ENCODE results near the gene LHFPL4. TPM values are rescaled to one million over a fixed set of nuclear protein-coding genes. Genes with fewer than 3 reads are reported as not detected.

The LHFPL4 gene
- total RNA-seq, 1 donor from 2014 or later: 0.32 TPM

GRCh38 chr3:9550999-9551398, 2.6 kb downstream of the LHFPL4 start:
- no peak overlapping the region for H3K27ac ChIP-seq
- H3K9ac ChIP-seq: no peak overlapping the region
- peak; percentile 31 for DNase-seq (ENCODE audit: low spot score)
- Mint-ChIP-seq H3K27me3 (ENCODE audit: insufficient read depth, low read depth) (peaks cover 44% of the 10 kb centered on the region), H3K9me3 (no peaks in the 10 kb centered on the region), H3K4me1 (peaks cover 7% of the 10 kb centered on the region), H3K36me3 (no peaks in the 10 kb centered on the region), H3K4me3 (no peak overlapping the region), H3K27ac (no peak overlapping the region)
- peaks cover 37% of the 10 kb centered on the region for H3K27me3 ChIP-seq
- no peaks in the 10 kb centered on the region for H3K36me3 ChIP-seq
- H3K4me3 ChIP-seq: no peak overlapping the region
- peaks cover 19% of the 10 kb centered on the region for H4K20me1 ChIP-seq (ENCODE audit: low read depth)
- TF ChIP-seq, protein P1, sequence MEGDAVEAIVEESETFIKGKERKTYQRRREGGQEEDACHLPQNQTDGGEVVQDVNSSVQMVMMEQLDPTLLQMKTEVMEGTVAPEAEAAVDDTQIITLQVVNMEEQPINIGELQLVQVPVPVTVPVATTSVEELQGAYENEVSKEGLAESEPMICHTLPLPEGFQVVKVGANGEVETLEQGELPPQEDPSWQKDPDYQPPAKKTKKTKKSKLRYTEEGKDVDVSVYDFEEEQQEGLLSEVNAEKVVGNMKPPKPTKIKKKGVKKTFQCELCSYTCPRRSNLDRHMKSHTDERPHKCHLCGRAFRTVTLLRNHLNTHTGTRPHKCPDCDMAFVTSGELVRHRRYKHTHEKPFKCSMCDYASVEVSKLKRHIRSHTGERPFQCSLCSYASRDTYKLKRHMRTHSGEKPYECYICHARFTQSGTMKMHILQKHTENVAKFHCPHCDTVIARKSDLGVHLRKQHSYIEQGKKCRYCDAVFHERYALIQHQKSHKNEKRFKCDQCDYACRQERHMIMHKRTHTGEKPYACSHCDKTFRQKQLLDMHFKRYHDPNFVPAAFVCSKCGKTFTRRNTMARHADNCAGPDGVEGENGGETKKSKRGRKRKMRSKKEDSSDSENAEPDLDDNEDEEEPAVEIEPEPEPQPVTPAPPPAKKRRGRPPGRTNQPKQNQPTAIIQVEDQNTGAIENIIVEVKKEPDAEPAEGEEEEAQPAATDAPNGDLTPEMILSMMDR (IDR thresholded peaks at IDR 0.05): no peak
- TF ChIP-seq EZH2 (IDR thresholded peaks at IDR 0.05) (no peak), EZH2phosphoT487 (IDR thresholded peaks at IDR 0.05) (no peak)
- no peaks in the 10 kb centered on the region for H3K9me3 ChIP-seq (ENCODE audit: low read depth)
- H2AFZ ChIP-seq (replicated peaks): no peak overlapping the region
- H3K79me2 ChIP-seq (ENCODE audit: low read depth): no peaks in the 10 kb centered on the region
- no peak overlapping the region for H3K4me2 ChIP-seq
- no peaks in the 10 kb centered on the region for H3F3A ChIP-seq (ENCODE audit: low read depth)
- peaks cover 7% of the 10 kb centered on the region for H3K4me1 ChIP-seq

DNA sequence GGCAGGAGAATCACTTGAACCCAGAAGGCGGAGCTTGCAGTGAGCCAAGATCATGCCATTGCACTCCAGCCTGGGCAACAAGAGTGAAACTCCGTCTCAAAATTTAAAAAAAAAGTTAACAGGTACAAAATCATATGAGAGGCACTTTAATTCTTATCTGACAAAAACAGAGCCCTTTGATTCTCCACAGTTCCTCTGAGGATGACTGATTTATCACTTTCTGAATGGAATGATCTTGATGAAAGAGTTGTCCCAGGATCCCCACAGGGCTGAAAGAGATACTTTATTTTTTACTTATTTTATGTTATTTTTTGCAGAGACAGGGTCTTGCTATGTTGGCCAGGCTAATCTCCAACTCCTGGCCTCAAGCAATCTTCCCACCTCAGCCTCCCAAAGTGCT, 4.0 kb downstream of the LHFPL4 start:
- H3K4me3 ChIP-seq: no peak overlapping the region
- no peaks in the 10 kb centered on the region for H3K36me3 ChIP-seq
- Mint-ChIP-seq H3K27ac (no peak overlapping the region), H3K9me3 (no peaks in the 10 kb centered on the region), H3K27me3 (ENCODE audit: insufficient read depth, low read depth) (peaks cover 37% of the 10 kb centered on the region), H3K4me1 (peaks cover 7% of the 10 kb centered on the region), H3K4me3 (no peak overlapping the region), H3K36me3 (no peaks in the 10 kb centered on the region)
- TF ChIP-seq, protein P1 (IDR thresholded peaks at IDR 0.05): no peak
- no peak for TF ChIP-seq EZH2 (IDR thresholded peaks at IDR 0.05)
- TF ChIP-seq EZH2phosphoT487 (IDR thresholded peaks at IDR 0.05): no peak
- no peak overlapping the region for H3K27ac ChIP-seq
- H3K27me3 ChIP-seq: peaks cover 24% of the 10 kb centered on the region
- no peaks in the 10 kb centered on the region for H3K9me3 ChIP-seq (ENCODE audit: low read depth)
- H3K9ac ChIP-seq: no peak overlapping the region
- no peak for DNase-seq (ENCODE audit: low spot score)
- no peaks in the 10 kb centered on the region for H3K79me2 ChIP-seq (ENCODE audit: low read depth)
- H2AFZ ChIP-seq (replicated peaks): no peak overlapping the region
- H3K4me1 ChIP-seq: peaks cover 7% of the 10 kb centered on the region
- H3F3A ChIP-seq (ENCODE audit: low read depth): no peaks in the 10 kb centered on the region
- no peak overlapping the region for H3K4me2 ChIP-seq
- H4K20me1 ChIP-seq (ENCODE audit: low read depth): peaks cover 19% of the 10 kb centered on the region

- no peak for DNase-seq (ENCODE audit: low spot score)
- Mint-ChIP-seq H3K4me3 (no peak overlapping the region), H3K27ac (no peak overlapping the region), H3K36me3 (no peaks in the 10 kb centered on the region), H3K4me1 (peaks cover 7% of the 10 kb centered on the region), H3K9me3 (no peaks in the 10 kb centered on the region), H3K27me3 (ENCODE audit: insufficient read depth, low read depth) (peaks cover 33% of the 10 kb centered on the region)
- Histone ChIP-seq H3K27me3 (peaks cover 18% of the 10 kb centered on the region), H3K4me3 (no peak overlapping the region), H3K36me3 (no peaks in the 10 kb centered on the region), H3F3A (ENCODE audit: low read depth) (no peaks in the 10 kb centered on the region), H3K27ac (no peak overlapping the region), H3K4me2 (no peak overlapping the region), H3K9ac (no peak overlapping the region), H4K20me1 (ENCODE audit: low read depth) (peaks cover 19% of the 10 kb centered on the region), H3K79me2 (ENCODE audit: low read depth) (no peaks in the 10 kb centered on the region), H3K9me3 (ENCODE audit: low read depth) (no peaks in the 10 kb centered on the region), H3K4me1 (peaks cover 7% of the 10 kb centered on the region), H2AFZ (replicated peaks) (no peak overlapping the region)
- TF ChIP-seq EZH2phosphoT487 (IDR thresholded peaks at IDR 0.05) (no peak), EZH2 (IDR thresholded peaks at IDR 0.05) (no peak)
- TF ChIP-seq, protein P1 (IDR thresholded peaks at IDR 0.05): no peak
Measured at GRCh38 chr3:9548991-9549390, 4.6 kb downstream of the LHFPL4 start.

Measured in neural progenitor cell (in vitro differentiated cells).